ENCODE measurements around the gene LPP.

GRCh38 chr3:188208516-188208981 lies 54.6 kb downstream of the LPP start:
- TF ChIP-seq, protein P1, sequence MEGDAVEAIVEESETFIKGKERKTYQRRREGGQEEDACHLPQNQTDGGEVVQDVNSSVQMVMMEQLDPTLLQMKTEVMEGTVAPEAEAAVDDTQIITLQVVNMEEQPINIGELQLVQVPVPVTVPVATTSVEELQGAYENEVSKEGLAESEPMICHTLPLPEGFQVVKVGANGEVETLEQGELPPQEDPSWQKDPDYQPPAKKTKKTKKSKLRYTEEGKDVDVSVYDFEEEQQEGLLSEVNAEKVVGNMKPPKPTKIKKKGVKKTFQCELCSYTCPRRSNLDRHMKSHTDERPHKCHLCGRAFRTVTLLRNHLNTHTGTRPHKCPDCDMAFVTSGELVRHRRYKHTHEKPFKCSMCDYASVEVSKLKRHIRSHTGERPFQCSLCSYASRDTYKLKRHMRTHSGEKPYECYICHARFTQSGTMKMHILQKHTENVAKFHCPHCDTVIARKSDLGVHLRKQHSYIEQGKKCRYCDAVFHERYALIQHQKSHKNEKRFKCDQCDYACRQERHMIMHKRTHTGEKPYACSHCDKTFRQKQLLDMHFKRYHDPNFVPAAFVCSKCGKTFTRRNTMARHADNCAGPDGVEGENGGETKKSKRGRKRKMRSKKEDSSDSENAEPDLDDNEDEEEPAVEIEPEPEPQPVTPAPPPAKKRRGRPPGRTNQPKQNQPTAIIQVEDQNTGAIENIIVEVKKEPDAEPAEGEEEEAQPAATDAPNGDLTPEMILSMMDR (IDR thresholded peaks at IDR 0.05; ENCODE audit: insufficient read depth, low read length): no peak
- TF ChIP-seq POLR2AphosphoS5 (IDR thresholded peaks at IDR 0.05; ENCODE audit: low read depth): no peak
- TF ChIP-seq, protein P2, sequence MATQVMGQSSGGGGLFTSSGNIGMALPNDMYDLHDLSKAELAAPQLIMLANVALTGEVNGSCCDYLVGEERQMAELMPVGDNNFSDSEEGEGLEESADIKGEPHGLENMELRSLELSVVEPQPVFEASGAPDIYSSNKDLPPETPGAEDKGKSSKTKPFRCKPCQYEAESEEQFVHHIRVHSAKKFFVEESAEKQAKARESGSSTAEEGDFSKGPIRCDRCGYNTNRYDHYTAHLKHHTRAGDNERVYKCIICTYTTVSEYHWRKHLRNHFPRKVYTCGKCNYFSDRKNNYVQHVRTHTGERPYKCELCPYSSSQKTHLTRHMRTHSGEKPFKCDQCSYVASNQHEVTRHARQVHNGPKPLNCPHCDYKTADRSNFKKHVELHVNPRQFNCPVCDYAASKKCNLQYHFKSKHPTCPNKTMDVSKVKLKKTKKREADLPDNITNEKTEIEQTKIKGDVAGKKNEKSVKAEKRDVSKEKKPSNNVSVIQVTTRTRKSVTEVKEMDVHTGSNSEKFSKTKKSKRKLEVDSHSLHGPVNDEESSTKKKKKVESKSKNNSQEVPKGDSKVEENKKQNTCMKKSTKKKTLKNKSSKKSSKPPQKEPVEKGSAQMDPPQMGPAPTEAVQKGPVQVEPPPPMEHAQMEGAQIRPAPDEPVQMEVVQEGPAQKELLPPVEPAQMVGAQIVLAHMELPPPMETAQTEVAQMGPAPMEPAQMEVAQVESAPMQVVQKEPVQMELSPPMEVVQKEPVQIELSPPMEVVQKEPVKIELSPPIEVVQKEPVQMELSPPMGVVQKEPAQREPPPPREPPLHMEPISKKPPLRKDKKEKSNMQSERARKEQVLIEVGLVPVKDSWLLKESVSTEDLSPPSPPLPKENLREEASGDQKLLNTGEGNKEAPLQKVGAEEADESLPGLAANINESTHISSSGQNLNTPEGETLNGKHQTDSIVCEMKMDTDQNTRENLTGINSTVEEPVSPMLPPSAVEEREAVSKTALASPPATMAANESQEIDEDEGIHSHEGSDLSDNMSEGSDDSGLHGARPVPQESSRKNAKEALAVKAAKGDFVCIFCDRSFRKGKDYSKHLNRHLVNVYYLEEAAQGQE (IDR thresholded peaks at IDR 0.05; ENCODE audit: insufficient replicate concordance, low read depth): no peak
- TF ChIP-seq GABPA (IDR thresholded peaks at IDR 0.05; ENCODE audit: low read depth): no peak
